Spleen (tissue), 11 donors: ENCODE data around the gene BRF1. TPM values are rescaled to one million over a fixed set of nuclear protein-coding genes. Genes with fewer than 3 reads are reported as not detected.

Experiments
- DNase-seq: peaks from one replicate; pipeline ENCODE4 v3.0.0-alpha.2; 2020
- H3K27ac ChIP-seq, 8 donors: fragments of 200-600 bp; sonication (generic) in 7 of 8; 1 replicate in 4 of 8; 2 replicates in 4 of 8; pipeline versions ENCODE4 v1.5.0 to v1.8.0; 2016 to 2021; ENCODE audit warnings: inconsistent platforms in 4 of 8, mild to moderate bottlenecking in 4 of 8, moderate library complexity in 1 of 8
- H3K27me3 ChIP-seq, 7 donors: fragments of 200-600 bp; sonication (generic) in 6 of 7; replicated peaks in 1 of 7; 1 replicate in 4 of 7; 2 replicates in 3 of 7; pipeline versions ENCODE4 v1.5.0 to v1.8.0; 2016 to 2021; ENCODE audit warnings: inconsistent platforms in 3 of 7, mild to moderate bottlenecking in 1 of 7
- H3K36me3 ChIP-seq, 6 donors: fragments of 200-600 bp; sonication (generic) in 5 of 6; 1 replicate in 4 of 6; 2 replicates in 2 of 6; pipeline versions ENCODE4 v1.5.0 to v1.8.0; 2016 to 2021; ENCODE audit warnings: inconsistent platforms in 2 of 6
- H3K4me1 ChIP-seq, 6 donors: fragments of 200-600 bp; sonication (generic) in 5 of 6; 1 replicate in 3 of 6; 2 replicates in 3 of 6; pipeline versions ENCODE4 v1.5.0 to v1.8.0; 2016 to 2021; ENCODE audit warnings: inconsistent platforms in 3 of 6
- H3K4me3 ChIP-seq, 8 donors: fragments of 200-600 bp; sonication (generic) in 7 of 8; 1 replicate in 4 of 8; 2 replicates in 4 of 8; pipeline versions ENCODE4 v1.5.0 to v1.8.0; 2016 to 2021; ENCODE audit warnings: inconsistent platforms in 4 of 8, mild to moderate bottlenecking in 4 of 8, moderate library complexity in 2 of 8
- H3K9me3 ChIP-seq, 8 donors: fragments of 200-600 bp; sonication (generic) in 7 of 8; 1 replicate in 4 of 8; 2 replicates in 4 of 8; pipeline versions ENCODE4 v1.5.0 to v1.8.0; 2016 to 2021; ENCODE audit warnings: inconsistent platforms in 4 of 8
- POLR2A ChIP-seq, 3 donors: fragments of 450-650 bp; IDR thresholded peaks; one replicate each; pipeline ENCODE4 v1.5.1; 2017; ENCODE audit warnings: antibody characterized with exemption in 3 of 3, mild to moderate bottlenecking in 1 of 3
- POLR2AphosphoS5 ChIP-seq, 3 donors: sonication (generic); formaldehyde crosslinking; IDR thresholded peaks; one replicate each; pipeline ENCODE4 v1.5.1; 2017; ENCODE audit warnings: antibody characterized with exemption in 3 of 3
- WGBS, 5 donors: extraction: QIAGEN DNeasy Blood & Tissue Kit in 3 of 5; methylation state at CpG; one replicate each; pipeline versions ENCODE4 v1.1.5 to v1.1.7; 2013 to 2018; 5-methylcytosine and 5-hydroxymethylcytosine counted together
- intact Hi-C: fragments of 100-400 bp; cut with DNase I; formaldehyde crosslinking; loops from one replicate; pipeline ENCODE4 v1.15.0; 2023; ENCODE audit warnings: low total_unique reads
- polyA plus RNA-seq, 3 donors: library from polyadenylated mRNA; stranded (reverse); fragments of 200-250 nt; gene quantifications; one replicate each; pipeline ENCODE4 v1.2.1, GENCODE V29; 2013
- total RNA-seq, 7 donors: library from RNA; depleted of rRNA in 3 of 7; stranded (reverse); fragments of >200 nt in 3 of 7; fragmentation: NEBNext Ultra II Directional in 4 of 7; extraction: Animal tissue kit (Norgen Biotek cat#: 25700) in 4 of 7; gene quantifications; one replicate each; pipeline versions ENCODE4 v1.1.0 to v1.2.1, GENCODE V29; 2016 to 2021
- TF ChIP-seq, protein P1 (sequence below), 11 experiments: fragments of 200-600 bp in 7 of 11; fragments of 450-650 bp in 4 of 11; sonication (generic) in 4 of 11; IDR thresholded peaks in 8 of 11; conservative IDR thresholded peaks in 3 of 11; 1 replicate in 7 of 11; 2 replicates in 4 of 11; pipeline versions ENCODE4 v1.4.0 to v1.8.0; 2016 to 2021; ENCODE audit warnings: antibody characterized with exemption in 11 of 11, inconsistent platforms in 4 of 11, mild to moderate bottlenecking in 1 of 11
- donor health status: healthy with polysubstance abuse.
- donor health status: DM: no; HTN: no; CAD: no; lungs with moderate emphysema.
- donor health status: DM: no; HTN: no; CAD: no.
- donor health status: Bipolar disorder and iron deficiency.
- donor health status: healthy.
- donor health status: DM: no; HTN: no; CAD: no.
- donor health status: DM: yes; HTN: yes; CAD: no.

The BRF1 gene
- total and polyA plus RNA-seq, 10 donors = 16.2 to 71.2 (median 49.8) TPM

GRCh38 chr14:105187116-105187515, 113.7 kb downstream of the BRF1 start:
- TF ChIP-seq POLR2A (IDR thresholded peaks at IDR 0.05) (no peak), POLR2AphosphoS5 (IDR thresholded peaks at IDR 0.05) (no peak)
- TF ChIP-seq, protein P1, sequence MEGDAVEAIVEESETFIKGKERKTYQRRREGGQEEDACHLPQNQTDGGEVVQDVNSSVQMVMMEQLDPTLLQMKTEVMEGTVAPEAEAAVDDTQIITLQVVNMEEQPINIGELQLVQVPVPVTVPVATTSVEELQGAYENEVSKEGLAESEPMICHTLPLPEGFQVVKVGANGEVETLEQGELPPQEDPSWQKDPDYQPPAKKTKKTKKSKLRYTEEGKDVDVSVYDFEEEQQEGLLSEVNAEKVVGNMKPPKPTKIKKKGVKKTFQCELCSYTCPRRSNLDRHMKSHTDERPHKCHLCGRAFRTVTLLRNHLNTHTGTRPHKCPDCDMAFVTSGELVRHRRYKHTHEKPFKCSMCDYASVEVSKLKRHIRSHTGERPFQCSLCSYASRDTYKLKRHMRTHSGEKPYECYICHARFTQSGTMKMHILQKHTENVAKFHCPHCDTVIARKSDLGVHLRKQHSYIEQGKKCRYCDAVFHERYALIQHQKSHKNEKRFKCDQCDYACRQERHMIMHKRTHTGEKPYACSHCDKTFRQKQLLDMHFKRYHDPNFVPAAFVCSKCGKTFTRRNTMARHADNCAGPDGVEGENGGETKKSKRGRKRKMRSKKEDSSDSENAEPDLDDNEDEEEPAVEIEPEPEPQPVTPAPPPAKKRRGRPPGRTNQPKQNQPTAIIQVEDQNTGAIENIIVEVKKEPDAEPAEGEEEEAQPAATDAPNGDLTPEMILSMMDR (IDR thresholded peaks at IDR 0.05 in 8 of 11, conservative IDR thresholded peaks at IDR 0.05 in 3 of 11) = no peak
- DNase-seq = no peak
- peaks cover 0 to 8% (median 3%) of the 10 kb centered on the region in 6 donors for H3K4me1 ChIP-seq
- no peak overlapping the region for H3K27ac ChIP-seq
- peaks cover 0 to 13% (median 7%) of the 10 kb centered on the region in 8 donors for H3K9me3 ChIP-seq
- H3K36me3 ChIP-seq = no peaks in the 10 kb centered on the region
- H3K4me3 ChIP-seq = no peak overlapping the region
- 72 to 92% (median 75%) methylated on average over 4 of the region's 4 CpGs for WGBS, 5 donors
- intact Hi-C loops = no loop called here
- H3K27me3 ChIP-seq = peaks cover 0 to 37% (median 7%) of the 10 kb centered on the region in 7 donors

DNA sequence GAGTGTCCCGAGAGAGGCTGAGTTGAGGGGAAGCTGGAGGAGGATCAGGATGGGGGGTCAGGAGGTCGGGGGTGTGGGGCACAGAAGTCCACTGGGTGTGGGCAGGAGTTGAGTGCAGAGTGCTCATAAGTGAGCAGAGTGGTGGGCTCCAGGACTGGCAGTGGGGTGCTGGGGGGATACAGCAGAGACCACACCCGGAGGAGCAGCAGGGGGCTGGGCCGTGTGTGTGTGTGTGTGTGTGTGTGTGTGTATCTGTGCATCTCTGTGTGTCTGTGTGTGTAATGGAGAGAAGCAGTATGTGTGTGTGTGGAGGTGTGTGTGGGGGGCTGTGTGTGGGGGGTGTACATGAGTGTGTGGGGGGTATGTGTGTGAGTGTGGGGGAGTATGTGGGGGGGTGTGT, 114.8 kb downstream of the BRF1 start:
- Histone ChIP-seq H3K27me3 (peaks cover 0 to 35% (median 2%) of the 10 kb centered on the region in 7 donors), H3K27ac (no peak overlapping the region), H3K36me3 (no peaks in the 10 kb centered on the region), H3K9me3 (peaks cover 0 to 13% (median 7%) of the 10 kb centered on the region in 8 donors), H3K4me3 (no peak overlapping the region), H3K4me1 (peaks cover 0 to 17% (median 10%) of the 10 kb centered on the region in 6 donors)
- intact Hi-C loops = no loop called here
- TF ChIP-seq POLR2AphosphoS5 (IDR thresholded peaks at IDR 0.05) (no peak), POLR2A (IDR thresholded peaks at IDR 0.05) (no peak)
- TF ChIP-seq, protein P1 (IDR thresholded peaks at IDR 0.05 in 8 of 11, conservative IDR thresholded peaks at IDR 0.05 in 3 of 11) = no peak
- DNase-seq = no peak
- WGBS, 5 donors = 27 to 34% (median 31%) methylated on average over 4 of the region's 4 CpGs

DNA sequence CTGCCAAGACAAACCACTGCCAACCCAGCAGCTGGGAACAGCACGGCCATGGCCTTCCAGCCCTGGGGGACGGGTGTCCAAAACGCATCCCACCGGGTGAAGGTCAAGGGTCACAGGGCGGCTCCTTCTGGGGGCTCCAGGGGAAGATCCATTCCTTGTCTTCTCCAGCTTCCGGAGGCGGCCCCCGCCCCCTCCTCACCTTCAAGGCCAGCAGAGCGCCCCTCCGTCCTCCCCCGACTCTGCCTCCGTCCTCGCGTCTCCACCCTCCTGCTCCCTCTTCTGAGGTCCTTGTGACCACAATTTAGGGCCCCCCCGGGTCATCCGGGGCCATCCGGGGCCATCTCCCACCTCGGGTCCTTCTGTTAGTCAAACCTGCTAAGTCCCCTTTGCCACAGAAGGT, 115.8 kb downstream of the BRF1 start:
- Histone ChIP-seq H3K9me3 (peaks cover 0 to 13% (median 7%) of the 10 kb centered on the region in 8 donors), H3K4me3 (no peak overlapping the region), H3K4me1 (peaks cover 0 to 25% (median 17%) of the 10 kb centered on the region in 6 donors), H3K27me3 (peaks cover 0 to 39% (median 0%) of the 10 kb centered on the region in 7 donors), H3K27ac (no peak overlapping the region), H3K36me3 (no peaks in the 10 kb centered on the region)
- intact Hi-C loops = no loop called here
- WGBS, 5 donors = 73 to 86% (median 82%) methylated on average over 18 of the region's 18 CpGs
- TF ChIP-seq POLR2AphosphoS5 (IDR thresholded peaks at IDR 0.05) = no peak
- no peak for TF ChIP-seq POLR2A (IDR thresholded peaks at IDR 0.05)
- TF ChIP-seq, protein P1 (IDR thresholded peaks at IDR 0.05 in 8 of 11, conservative IDR thresholded peaks at IDR 0.05 in 3 of 11) = no peak
- no peak for DNase-seq

- WGBS, 5 donors = 48 to 77% (median 60%) methylated on average over 7 to 9 of the region's 9 CpGs
- intact Hi-C loops = no loop called here
- peaks cover 0 to 39% (median 0%) of the 10 kb centered on the region in 7 donors for H3K27me3 ChIP-seq
Observed at GRCh38 chr14:105184461-105184860, 116.3 kb downstream of the BRF1 start.

More at GRCh38 chr14:105184461-105184860, 116.3 kb downstream of the BRF1 start:
- no peaks in the 10 kb centered on the region for H3K36me3 ChIP-seq
- H3K9me3 ChIP-seq = peaks cover 0 to 13% (median 7%) of the 10 kb centered on the region in 8 donors
- H3K4me1 ChIP-seq = peaks cover 0 to 30% (median 21%) of the 10 kb centered on the region in 6 donors
- H3K4me3 ChIP-seq = no peak overlapping the region
- DNase-seq = no peak
- no peak overlapping the region for H3K27ac ChIP-seq
- TF ChIP-seq POLR2A (IDR thresholded peaks at IDR 0.05) (no peak), POLR2AphosphoS5 (IDR thresholded peaks at IDR 0.05) (no peak)
- TF ChIP-seq, protein P1 (IDR thresholded peaks at IDR 0.05 in 8 of 11, conservative IDR thresholded peaks at IDR 0.05 in 3 of 11) = no peak
